GM23338 (cell line): ENCODE measurements around the gene PRMT7.

Source experiments
- CREB1 ChIP-seq: fragments of 250-450 bp; sonication (Bioruptor Pico); IDR thresholded peaks from 2 replicates; pipeline ENCODE4 v1.5.0; 2020; ENCODE audit warnings: low read depth, mild to moderate bottlenecking, moderate library complexity
- EZH2 ChIP-seq: fragments of 200-600 bp; sonication (generic); IDR thresholded peaks from one replicate; pipeline ENCODE4 v1.8.0; 2017; ENCODE audit warnings: antibody characterized with exemption, mild to moderate bottlenecking, low read depth; ENCODE audit not compliant: unreplicated experiment
- EZH2phosphoT487 ChIP-seq: fragments of 200-600 bp; sonication (generic); IDR thresholded peaks from one replicate; pipeline ENCODE4 v1.8.1; 2018; ENCODE audit warnings: antibody characterized with exemption; ENCODE audit not compliant: unreplicated experiment
- JUNB ChIP-seq: IDR thresholded peaks from one replicate; pipeline ENCODE4 v1.6.1; 2016; ENCODE audit warnings: antibody characterized with exemption; ENCODE audit not compliant: unreplicated experiment
- NANOG ChIP-seq: IDR thresholded peaks from 2 replicates; pipeline ENCODE4 v1.6.1; 2016; ENCODE audit warnings: antibody characterized with exemption, borderline replicate concordance
- POLR2AphosphoS5 ChIP-seq: IDR thresholded peaks from 2 replicates; pipeline ENCODE4 v1.6.1; 2016; ENCODE audit warnings: antibody characterized with exemption, low read depth
- ZNF331 ChIP-seq: fragments of 250-450 bp; sonication (Bioruptor Pico); IDR thresholded peaks from 2 replicates; pipeline ENCODE4 v1.5.0; 2020; ENCODE audit warnings: low read depth, mild to moderate bottlenecking, moderate library complexity
- TF ChIP-seq, protein P1 (sequence below), 2 experiments: fragments of 200-600 bp in 1 of 2; sonication (generic) in 1 of 2; conservative IDR thresholded peaks; 2 replicates each; pipeline versions ENCODE4 v1.5.1 to v1.6.1; 2016 to 2017; ENCODE audit warnings: antibody characterized with exemption in 2 of 2, low read depth in 2 of 2, mild to moderate bottlenecking in 2 of 2, moderate library complexity in 1 of 2
- TF ChIP-seq, protein P2 (sequence below): IDR thresholded peaks from one replicate; pipeline ENCODE4 v1.6.1; 2018; ENCODE audit warnings: antibody characterized with exemption; ENCODE audit not compliant: unreplicated experiment
- TF ChIP-seq, protein P3 (sequence below): IDR thresholded peaks from 2 replicates; pipeline ENCODE4 v1.6.1; 2016; ENCODE audit warnings: antibody characterized with exemption
- TF ChIP-seq, protein P4 (sequence below): fragments of 250-450 bp; sonication (Bioruptor Pico); IDR thresholded peaks from 2 replicates; pipeline ENCODE4 v1.5.0; 2020; ENCODE audit warnings: mild to moderate bottlenecking, moderate library complexity

DNA sequence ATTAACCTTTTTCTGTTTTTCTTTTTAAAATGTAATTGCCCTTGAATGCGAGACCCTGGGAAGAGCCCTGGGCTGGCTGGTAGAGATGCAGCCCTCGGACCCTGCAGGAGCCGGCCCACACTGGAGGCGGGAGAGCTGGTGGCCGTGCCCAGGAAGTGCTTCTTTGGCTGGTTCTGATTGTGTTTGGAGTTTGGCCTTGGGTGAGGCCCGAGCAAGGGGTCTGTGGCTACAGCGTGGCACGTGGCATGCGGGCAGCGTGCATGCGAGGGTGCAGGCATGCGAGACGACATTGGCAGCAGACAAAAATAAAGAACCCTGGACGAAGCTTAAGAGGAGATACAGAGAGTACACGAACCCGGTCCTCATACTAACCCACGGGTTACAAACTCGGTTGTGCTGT lies 49.7 kb downstream of the PRMT7 start:
- TF ChIP-seq EZH2phosphoT487, result no peak
- TF ChIP-seq, protein P1, sequence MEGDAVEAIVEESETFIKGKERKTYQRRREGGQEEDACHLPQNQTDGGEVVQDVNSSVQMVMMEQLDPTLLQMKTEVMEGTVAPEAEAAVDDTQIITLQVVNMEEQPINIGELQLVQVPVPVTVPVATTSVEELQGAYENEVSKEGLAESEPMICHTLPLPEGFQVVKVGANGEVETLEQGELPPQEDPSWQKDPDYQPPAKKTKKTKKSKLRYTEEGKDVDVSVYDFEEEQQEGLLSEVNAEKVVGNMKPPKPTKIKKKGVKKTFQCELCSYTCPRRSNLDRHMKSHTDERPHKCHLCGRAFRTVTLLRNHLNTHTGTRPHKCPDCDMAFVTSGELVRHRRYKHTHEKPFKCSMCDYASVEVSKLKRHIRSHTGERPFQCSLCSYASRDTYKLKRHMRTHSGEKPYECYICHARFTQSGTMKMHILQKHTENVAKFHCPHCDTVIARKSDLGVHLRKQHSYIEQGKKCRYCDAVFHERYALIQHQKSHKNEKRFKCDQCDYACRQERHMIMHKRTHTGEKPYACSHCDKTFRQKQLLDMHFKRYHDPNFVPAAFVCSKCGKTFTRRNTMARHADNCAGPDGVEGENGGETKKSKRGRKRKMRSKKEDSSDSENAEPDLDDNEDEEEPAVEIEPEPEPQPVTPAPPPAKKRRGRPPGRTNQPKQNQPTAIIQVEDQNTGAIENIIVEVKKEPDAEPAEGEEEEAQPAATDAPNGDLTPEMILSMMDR (conservative IDR thresholded peaks at IDR 0.05; ENCODE audit: low read depth in 2 of 2), result no peak
- TF ChIP-seq NANOG, result no peak
- no peak for TF ChIP-seq EZH2
- TF ChIP-seq, protein P2, sequence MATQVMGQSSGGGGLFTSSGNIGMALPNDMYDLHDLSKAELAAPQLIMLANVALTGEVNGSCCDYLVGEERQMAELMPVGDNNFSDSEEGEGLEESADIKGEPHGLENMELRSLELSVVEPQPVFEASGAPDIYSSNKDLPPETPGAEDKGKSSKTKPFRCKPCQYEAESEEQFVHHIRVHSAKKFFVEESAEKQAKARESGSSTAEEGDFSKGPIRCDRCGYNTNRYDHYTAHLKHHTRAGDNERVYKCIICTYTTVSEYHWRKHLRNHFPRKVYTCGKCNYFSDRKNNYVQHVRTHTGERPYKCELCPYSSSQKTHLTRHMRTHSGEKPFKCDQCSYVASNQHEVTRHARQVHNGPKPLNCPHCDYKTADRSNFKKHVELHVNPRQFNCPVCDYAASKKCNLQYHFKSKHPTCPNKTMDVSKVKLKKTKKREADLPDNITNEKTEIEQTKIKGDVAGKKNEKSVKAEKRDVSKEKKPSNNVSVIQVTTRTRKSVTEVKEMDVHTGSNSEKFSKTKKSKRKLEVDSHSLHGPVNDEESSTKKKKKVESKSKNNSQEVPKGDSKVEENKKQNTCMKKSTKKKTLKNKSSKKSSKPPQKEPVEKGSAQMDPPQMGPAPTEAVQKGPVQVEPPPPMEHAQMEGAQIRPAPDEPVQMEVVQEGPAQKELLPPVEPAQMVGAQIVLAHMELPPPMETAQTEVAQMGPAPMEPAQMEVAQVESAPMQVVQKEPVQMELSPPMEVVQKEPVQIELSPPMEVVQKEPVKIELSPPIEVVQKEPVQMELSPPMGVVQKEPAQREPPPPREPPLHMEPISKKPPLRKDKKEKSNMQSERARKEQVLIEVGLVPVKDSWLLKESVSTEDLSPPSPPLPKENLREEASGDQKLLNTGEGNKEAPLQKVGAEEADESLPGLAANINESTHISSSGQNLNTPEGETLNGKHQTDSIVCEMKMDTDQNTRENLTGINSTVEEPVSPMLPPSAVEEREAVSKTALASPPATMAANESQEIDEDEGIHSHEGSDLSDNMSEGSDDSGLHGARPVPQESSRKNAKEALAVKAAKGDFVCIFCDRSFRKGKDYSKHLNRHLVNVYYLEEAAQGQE, result no peak
- TF ChIP-seq, protein P3, sequence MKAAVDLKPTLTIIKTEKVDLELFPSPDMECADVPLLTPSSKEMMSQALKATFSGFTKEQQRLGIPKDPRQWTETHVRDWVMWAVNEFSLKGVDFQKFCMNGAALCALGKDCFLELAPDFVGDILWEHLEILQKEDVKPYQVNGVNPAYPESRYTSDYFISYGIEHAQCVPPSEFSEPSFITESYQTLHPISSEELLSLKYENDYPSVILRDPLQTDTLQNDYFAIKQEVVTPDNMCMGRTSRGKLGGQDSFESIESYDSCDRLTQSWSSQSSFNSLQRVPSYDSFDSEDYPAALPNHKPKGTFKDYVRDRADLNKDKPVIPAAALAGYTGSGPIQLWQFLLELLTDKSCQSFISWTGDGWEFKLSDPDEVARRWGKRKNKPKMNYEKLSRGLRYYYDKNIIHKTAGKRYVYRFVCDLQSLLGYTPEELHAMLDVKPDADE, result no peak
- no peak for TF ChIP-seq CREB1 (CRISPR knock-in tag)
- no peak for TF ChIP-seq POLR2AphosphoS5
- no peak for TF ChIP-seq JUNB
- TF ChIP-seq, protein P4, sequence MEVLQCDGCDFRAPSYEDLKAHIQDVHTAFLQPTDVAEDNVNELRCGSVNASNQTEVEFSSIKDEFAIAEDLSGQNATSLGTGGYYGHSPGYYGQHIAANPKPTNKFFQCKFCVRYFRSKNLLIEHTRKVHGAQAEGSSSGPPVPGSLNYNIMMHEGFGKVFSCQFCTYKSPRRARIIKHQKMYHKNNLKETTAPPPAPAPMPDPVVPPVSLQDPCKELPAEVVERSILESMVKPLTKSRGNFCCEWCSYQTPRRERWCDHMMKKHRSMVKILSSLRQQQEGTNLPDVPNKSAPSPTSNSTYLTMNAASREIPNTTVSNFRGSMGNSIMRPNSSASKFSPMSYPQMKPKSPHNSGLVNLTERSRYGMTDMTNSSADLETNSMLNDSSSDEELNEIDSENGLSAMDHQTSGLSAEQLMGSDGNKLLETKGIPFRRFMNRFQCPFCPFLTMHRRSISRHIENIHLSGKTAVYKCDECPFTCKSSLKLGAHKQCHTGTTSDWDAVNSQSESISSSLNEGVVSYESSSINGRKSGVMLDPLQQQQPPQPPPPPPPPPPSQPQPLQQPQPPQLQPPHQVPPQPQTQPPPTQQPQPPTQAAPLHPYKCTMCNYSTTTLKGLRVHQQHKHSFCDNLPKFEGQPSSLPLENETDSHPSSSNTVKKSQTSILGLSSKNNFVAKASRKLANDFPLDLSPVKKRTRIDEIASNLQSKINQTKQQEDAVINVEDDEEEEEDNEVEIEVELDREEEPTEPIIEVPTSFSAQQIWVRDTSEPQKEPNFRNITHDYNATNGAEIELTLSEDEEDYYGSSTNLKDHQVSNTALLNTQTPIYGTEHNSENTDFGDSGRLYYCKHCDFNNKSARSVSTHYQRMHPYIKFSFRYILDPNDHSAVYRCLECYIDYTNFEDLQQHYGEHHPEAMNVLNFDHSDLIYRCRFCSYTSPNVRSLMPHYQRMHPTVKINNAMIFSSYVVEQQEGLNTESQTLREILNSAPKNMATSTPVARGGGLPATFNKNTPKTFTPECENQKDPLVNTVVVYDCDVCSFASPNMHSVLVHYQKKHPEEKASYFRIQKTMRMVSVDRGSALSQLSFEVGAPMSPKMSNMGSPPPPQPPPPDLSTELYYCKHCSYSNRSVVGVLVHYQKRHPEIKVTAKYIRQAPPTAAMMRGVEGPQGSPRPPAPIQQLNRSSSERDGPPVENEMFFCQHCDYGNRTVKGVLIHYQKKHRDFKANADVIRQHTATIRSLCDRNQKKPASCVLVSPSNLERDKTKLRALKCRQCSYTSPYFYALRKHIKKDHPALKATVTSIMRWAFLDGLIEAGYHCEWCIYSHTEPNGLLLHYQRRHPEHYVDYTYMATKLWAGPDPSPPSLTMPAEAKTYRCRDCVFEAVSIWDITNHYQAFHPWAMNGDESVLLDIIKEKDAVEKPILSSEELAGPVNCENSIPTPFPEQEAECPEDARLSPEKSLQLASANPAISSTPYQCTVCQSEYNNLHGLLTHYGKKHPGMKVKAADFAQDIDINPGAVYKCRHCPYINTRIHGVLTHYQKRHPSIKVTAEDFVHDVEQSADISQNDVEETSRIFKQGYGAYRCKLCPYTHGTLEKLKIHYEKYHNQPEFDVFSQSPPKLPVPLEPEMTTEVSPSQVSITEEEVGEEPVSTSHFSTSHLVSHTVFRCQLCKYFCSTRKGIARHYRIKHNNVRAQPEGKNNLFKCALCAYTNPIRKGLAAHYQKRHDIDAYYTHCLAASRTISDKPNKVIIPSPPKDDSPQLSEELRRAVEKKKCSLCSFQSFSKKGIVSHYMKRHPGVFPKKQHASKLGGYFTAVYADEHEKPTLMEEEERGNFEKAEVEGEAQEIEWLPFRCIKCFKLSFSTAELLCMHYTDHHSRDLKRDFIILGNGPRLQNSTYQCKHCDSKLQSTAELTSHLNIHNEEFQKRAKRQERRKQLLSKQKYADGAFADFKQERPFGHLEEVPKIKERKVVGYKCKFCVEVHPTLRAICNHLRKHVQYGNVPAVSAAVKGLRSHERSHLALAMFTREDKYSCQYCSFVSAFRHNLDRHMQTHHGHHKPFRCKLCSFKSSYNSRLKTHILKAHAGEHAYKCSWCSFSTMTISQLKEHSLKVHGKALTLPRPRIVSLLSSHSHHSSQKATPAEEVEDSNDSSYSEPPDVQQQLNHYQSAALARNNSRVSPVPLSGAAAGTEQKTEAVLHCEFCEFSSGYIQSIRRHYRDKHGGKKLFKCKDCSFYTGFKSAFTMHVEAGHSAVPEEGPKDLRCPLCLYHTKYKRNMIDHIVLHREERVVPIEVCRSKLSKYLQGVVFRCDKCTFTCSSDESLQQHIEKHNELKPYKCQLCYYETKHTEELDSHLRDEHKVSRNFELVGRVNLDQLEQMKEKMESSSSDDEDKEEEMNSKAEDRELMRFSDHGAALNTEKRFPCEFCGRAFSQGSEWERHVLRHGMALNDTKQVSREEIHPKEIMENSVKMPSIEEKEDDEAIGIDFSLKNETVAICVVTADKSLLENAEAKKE, result no peak
- TF ChIP-seq ZNF331 (CRISPR knock-in tag), result no peak
